HCT116 (cell line): Measurements from ENCODE around the gene SLC9A7. TPM values are rescaled to one million over a fixed set of nuclear protein-coding genes. Genes with fewer than 3 reads are reported as not detected.
A peak's percentile ranks its signal among the peaks of the same experiment; 100 is the strongest.

Source experiments
- ATAC-seq: fragments of 200-7000 bp; cut with Tn5 transposase; 2 replicates; pipeline ENCODE4 v1.9.1; 2020; ENCODE audit warnings: mild to moderate bottlenecking, moderate library complexity
- BruUV-seq: library from RNA; stranded (reverse); fragments of 400-500 nt; replicated peaks from 2 replicates; lab custom pipeline; 2021; lab: Mats Ljungman, UMichigan
- CTCF ChIA-PET: fragments of 300-600 bp; sonication (Branson Sonifier 250); formaldehyde crosslinking; loops from one replicate; lab custom pipeline; 2021; ENCODE audit warnings: antibody characterized with exemption; lab: Charles Lee
- POLR2A ChIA-PET: fragments of 300-600, 350-600 bp; sonication (Branson Sonifier 250); formaldehyde crosslinking; loops from one replicate; lab custom pipeline; 2021; ENCODE audit warnings: antibody characterized with exemption; lab: Charles Lee
- RAD21 ChIA-PET, 2 experiments: fragments of 300-600 bp; sonication (Branson Sonifier 250); formaldehyde crosslinking; loops; one replicate each; lab custom pipeline; 2023; ENCODE audit warnings: low total read pairs in 2 of 2; ENCODE audit not compliant: uncharacterized antibody in 2 of 2, unreplicated experiment in 2 of 2, low non-redundant PET in 1 of 2; lab: Charles Lee
- DNase-seq: peaks from one replicate; pipeline ENCODE4 v3.0.0-alpha.2; 2010; ENCODE audit warnings: low read depth, low spot score
- H2AFZ ChIP-seq: fragments of 200-600 bp; shearing (Covaris generic), sonication (generic); 2 replicates; pipeline ENCODE4 v1.6.1; 2017; ENCODE audit warnings: low read depth, mixed run types, mixed read lengths, antibody characterized with exemption, low read length; ENCODE audit not compliant: poor library complexity, severe bottlenecking
- H3K27ac ChIP-seq: 2 replicates; pipeline ENCODE4 v1.5.1; 2012; ENCODE audit warnings: low read depth, low read length
- H3K27me3 ChIP-seq: fragments of 200-600 bp; sonication (generic); 2 replicates; pipeline ENCODE4 v1.6.1; 2016; ENCODE audit warnings: mixed run types, low read length, mixed read lengths; ENCODE audit not compliant: insufficient read depth
- H3K36me3 ChIP-seq, 2 experiments: fragments of 200-500 bp in 1 of 2; fragments of 200-600 bp in 1 of 2; sonication (Bioruptor generic) in 1 of 2; sonication (generic) in 1 of 2; 2 replicates each; pipeline versions ENCODE4 v1.5.1 to v1.6.1; 2014 to 2016; ENCODE audit warnings: low read length in 2 of 2, inconsistent platforms in 1 of 2, mixed read lengths in 1 of 2, mixed run types in 1 of 2; ENCODE audit not compliant: insufficient read depth in 2 of 2, control insufficient read depth in 1 of 2
- H3K4me1 ChIP-seq, 2 experiments: fragments of 200-600 bp in 1 of 2; sonication (generic) in 1 of 2; 2 replicates each; pipeline versions ENCODE4 v1.5.1 to v1.6.1; 2012 to 2017; ENCODE audit warnings: low read length in 2 of 2, inconsistent platforms in 1 of 2, mild to moderate bottlenecking in 1 of 2, mixed read lengths in 1 of 2, mixed run types in 1 of 2, moderate library complexity in 1 of 2; ENCODE audit not compliant: insufficient read depth in 2 of 2, control insufficient read depth in 1 of 2
- H3K4me2 ChIP-seq: fragments of 200-600 bp; sonication (generic); 2 replicates; pipeline ENCODE4 v1.6.1; 2017; ENCODE audit warnings: mixed run types, low read length, mixed read lengths
- H3K4me3 ChIP-seq, 2 experiments: fragments of 200-600 bp in 1 of 2; sonication (generic) in 1 of 2; replicated peaks in 1 of 2; 2 replicates each; pipeline ENCODE4 v1.5.1; 2011 to 2016; ENCODE audit warnings: low read length in 2 of 2, control low read depth in 1 of 2, low read depth in 1 of 2, mild to moderate bottlenecking in 1 of 2, mixed read lengths in 1 of 2, mixed run types in 1 of 2
- H3K79me2 ChIP-seq: fragments of 200-600 bp; sonication (generic); 2 replicates; pipeline ENCODE4 v1.6.1; 2017; ENCODE audit warnings: mild to moderate bottlenecking, mixed run types, low read length, moderate library complexity, mixed read lengths; ENCODE audit not compliant: insufficient read depth
- H3K9ac ChIP-seq: fragments of 200-600 bp; sonication (generic); 2 replicates; pipeline ENCODE4 v1.6.1; 2016; ENCODE audit warnings: low read length, mixed read lengths
- H3K9me2 ChIP-seq: fragments of 200-600 bp; sonication (generic), shearing (Covaris generic); 2 replicates; pipeline ENCODE4 v1.6.1; 2017; ENCODE audit warnings: mixed run types, mild to moderate bottlenecking, moderate library complexity; ENCODE audit not compliant: insufficient read depth
- H3K9me3 ChIP-seq, 2 experiments: fragments of 200-500 bp in 1 of 2; fragments of 200-600 bp in 1 of 2; sonication (Bioruptor generic) in 1 of 2; sonication (generic) in 1 of 2; 2 replicates each; pipeline ENCODE4 v1.6.1; 2014 to 2017; ENCODE audit warnings: low read length in 2 of 2, mixed read lengths in 2 of 2, inconsistent platforms in 1 of 2, low read depth in 1 of 2, mild to moderate bottlenecking in 1 of 2, mixed run types in 1 of 2, moderate library complexity in 1 of 2; ENCODE audit not compliant: control insufficient read depth in 1 of 2, insufficient read depth in 1 of 2
- H4K20me1 ChIP-seq: fragments of 200-600 bp; sonication (generic), shearing (Covaris generic); 2 replicates; pipeline ENCODE4 v1.6.1; 2017; ENCODE audit warnings: mixed run types, mild to moderate bottlenecking, moderate library complexity; ENCODE audit not compliant: insufficient read depth
- CBX3 ChIP-seq: IDR thresholded peaks from 2 replicates; pipeline ENCODE4 v1.6.1; 2012; ENCODE audit warnings: low read depth
- ELF1 ChIP-seq: IDR thresholded peaks from 2 replicates; pipeline ENCODE4 v1.6.1; 2012; ENCODE audit warnings: low read depth, borderline replicate concordance
- EZH2 ChIP-seq: fragments of 200-600 bp; sonication (generic); IDR thresholded peaks from 2 replicates; pipeline ENCODE4 v1.6.1; 2017; ENCODE audit warnings: antibody characterized with exemption, mixed run types
- EZH2phosphoT487 ChIP-seq: fragments of 200-600 bp; IDR thresholded peaks from 2 replicates; pipeline ENCODE4 v1.6.1; 2018; ENCODE audit warnings: antibody characterized with exemption, borderline replicate concordance
- JUND ChIP-seq: IDR thresholded peaks from 2 replicates; pipeline ENCODE4 v1.6.1; 2012
- POLR2A ChIP-seq: IDR thresholded peaks from 2 replicates; pipeline ENCODE4 v1.7.0; 2011; ENCODE audit warnings: borderline replicate concordance; ENCODE audit not compliant: insufficient read depth, insufficient read length; ENCODE audit errors: extremely low read depth
- RAD21 ChIP-seq: IDR thresholded peaks from 2 replicates; pipeline ENCODE4 v1.6.1; 2012; ENCODE audit warnings: low read depth, mild to moderate bottlenecking
- SIN3A ChIP-seq: IDR thresholded peaks from 2 replicates; pipeline ENCODE4 v1.6.1; 2012; ENCODE audit warnings: low read depth
- SP1 ChIP-seq: IDR thresholded peaks from 2 replicates; pipeline ENCODE4 v1.6.1; 2012; ENCODE audit warnings: low read depth
- SRF ChIP-seq: IDR thresholded peaks from 2 replicates; pipeline ENCODE4 v1.6.1; 2012; ENCODE audit warnings: low read depth
- intact Hi-C: fragments of 100-400 bp; cut with micrococcal nuclease; formaldehyde crosslinking; loops from 2 replicates; pipeline ENCODE4 v1.10.0; 2022
- total RNA-seq: library from RNA; stranded (reverse); gene quantifications from one replicate; pipeline ENCODE4 v1.2.1, GENCODE V29; 2021; ENCODE audit not compliant: unreplicated experiment
- TF ChIP-seq, protein P1 (sequence below), 3 experiments: fragments of 200-600 bp in 1 of 3; sonication (generic) in 1 of 3; IDR thresholded peaks in 2 of 3; conservative IDR thresholded peaks in 1 of 3; 2 replicates each; pipeline ENCODE4 v1.5.1; 2012 to 2017; ENCODE audit warnings: low read depth in 2 of 3, low read length in 2 of 3, antibody characterized with exemption in 1 of 3, borderline replicate concordance in 1 of 3, control low read depth in 1 of 3, mild to moderate bottlenecking in 1 of 3, mixed read lengths in 1 of 3, mixed run types in 1 of 3, moderate library complexity in 1 of 3; ENCODE audit not compliant: insufficient read depth in 1 of 3
- TF ChIP-seq, protein P2 (sequence below): IDR thresholded peaks from 2 replicates; pipeline ENCODE4 v1.6.1; 2012

Gene SLC9A7
- total RNA-seq, 1 experiment from 2014 or later = 18.6 TPM

DNA sequence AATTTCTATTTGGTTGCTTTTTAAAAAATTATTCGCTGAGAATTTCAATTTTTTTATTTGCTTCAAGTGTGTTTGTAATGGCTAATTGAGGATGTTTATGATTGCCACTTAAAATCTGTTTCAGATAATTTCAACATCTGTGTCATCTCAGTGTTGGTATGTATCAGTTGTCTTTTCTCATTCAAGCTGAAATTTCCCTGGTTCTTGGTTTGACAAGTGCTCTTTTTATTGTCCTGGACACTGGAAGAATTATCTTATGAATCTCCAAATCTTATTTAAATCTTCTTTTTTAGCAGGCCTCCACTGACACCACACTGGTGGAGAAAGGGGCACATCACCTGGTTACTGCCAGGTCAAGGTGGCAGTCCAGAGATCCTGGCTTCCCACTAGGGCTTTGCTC lies 163.8 kb downstream of the SLC9A7 start (continued):
- TF ChIP-seq, protein P1, sequence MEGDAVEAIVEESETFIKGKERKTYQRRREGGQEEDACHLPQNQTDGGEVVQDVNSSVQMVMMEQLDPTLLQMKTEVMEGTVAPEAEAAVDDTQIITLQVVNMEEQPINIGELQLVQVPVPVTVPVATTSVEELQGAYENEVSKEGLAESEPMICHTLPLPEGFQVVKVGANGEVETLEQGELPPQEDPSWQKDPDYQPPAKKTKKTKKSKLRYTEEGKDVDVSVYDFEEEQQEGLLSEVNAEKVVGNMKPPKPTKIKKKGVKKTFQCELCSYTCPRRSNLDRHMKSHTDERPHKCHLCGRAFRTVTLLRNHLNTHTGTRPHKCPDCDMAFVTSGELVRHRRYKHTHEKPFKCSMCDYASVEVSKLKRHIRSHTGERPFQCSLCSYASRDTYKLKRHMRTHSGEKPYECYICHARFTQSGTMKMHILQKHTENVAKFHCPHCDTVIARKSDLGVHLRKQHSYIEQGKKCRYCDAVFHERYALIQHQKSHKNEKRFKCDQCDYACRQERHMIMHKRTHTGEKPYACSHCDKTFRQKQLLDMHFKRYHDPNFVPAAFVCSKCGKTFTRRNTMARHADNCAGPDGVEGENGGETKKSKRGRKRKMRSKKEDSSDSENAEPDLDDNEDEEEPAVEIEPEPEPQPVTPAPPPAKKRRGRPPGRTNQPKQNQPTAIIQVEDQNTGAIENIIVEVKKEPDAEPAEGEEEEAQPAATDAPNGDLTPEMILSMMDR (IDR thresholded peaks at IDR 0.05 in 2 of 3, conservative IDR thresholded peaks at IDR 0.05 in 1 of 3; ENCODE audit: borderline replicate concordance in 1 of 3, insufficient read depth in 1 of 3, low read depth in 2 of 3, low read length in 2 of 3) = no peak
- TF ChIP-seq JUND (no peak), EZH2 (no peak), RAD21 (no peak), POLR2A (no peak)
- TF ChIP-seq, protein P2, sequence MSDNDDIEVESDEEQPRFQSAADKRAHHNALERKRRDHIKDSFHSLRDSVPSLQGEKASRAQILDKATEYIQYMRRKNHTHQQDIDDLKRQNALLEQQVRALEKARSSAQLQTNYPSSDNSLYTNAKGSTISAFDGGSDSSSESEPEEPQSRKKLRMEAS = no peak

DNA sequence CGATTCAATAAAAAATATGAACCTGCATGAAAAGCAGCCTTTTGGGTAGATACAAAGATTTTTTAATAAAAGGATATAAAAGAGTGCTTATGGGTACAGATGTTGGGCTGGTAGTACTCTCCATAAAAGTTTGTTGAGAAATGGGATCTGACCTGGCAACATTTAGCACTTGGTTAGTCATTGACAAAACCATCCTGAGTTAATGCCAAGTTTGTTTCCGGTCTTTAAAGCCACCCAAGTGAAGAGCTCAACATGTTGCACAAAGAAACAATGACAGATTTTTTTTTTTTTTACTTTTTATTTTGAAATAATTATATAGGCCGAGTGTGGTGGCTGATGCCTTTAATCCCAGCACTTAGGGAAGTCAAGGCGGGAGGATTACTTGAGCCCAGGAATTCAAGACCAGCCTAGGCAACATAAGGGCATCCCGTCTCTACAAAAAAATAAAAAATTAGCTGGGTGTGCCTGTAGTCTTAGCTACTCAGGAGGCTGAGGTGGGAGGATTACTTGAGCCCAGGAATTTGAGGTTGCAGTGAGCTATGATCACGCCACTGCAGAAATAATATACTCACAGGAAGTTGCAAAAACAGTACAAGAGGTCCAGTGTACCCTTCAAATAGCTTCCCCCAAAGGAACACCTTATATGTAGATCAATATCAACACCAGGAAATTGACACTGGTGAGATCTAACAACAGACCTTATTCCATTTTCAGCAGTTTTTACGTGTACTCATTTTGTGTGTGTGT lies 168.8 kb downstream of the SLC9A7 start:
- BruUV-seq = no TSS peak
- H3K27ac ChIP-seq = peak overlapping the region; percentile 82
- peaks cover 44 to 58% of the 10 kb centered on the region in 2 experiments for H3K4me1 ChIP-seq
- intact Hi-C loops = no loop called here
- H2AFZ ChIP-seq = no peak overlapping the region
- no peaks in the 10 kb centered on the region for H3K36me3 ChIP-seq
- H3K9me3 ChIP-seq = no peaks in the 10 kb centered on the region
- ChIA-PET RAD21 (no interaction called here), CTCF (no interaction called here), POLR2A (interaction anchor here (0.5 kb wide), 1 partner anchor 115 kb away, joined by 3 read pairs; no protein-coding TSS in a partner anchor)
- H3K4me2 ChIP-seq = peak overlapping the region; percentile 50
- peaks cover 27% of the 10 kb centered on the region for H3K79me2 ChIP-seq
- no peak overlapping the region for H3K9ac ChIP-seq
- H3K27me3 ChIP-seq = no peaks in the 10 kb centered on the region
- DNase-seq (no peak), ATAC-seq (peak; percentile 49)
- no peaks in the 10 kb centered on the region for H4K20me1 ChIP-seq
- TF ChIP-seq SIN3A (no peak), EZH2phosphoT487 (no peak), EZH2 (no peak), CBX3 (no peak), SRF (no peak), ELF1 (no peak), JUND (no peak), POLR2A (no peak), SP1 (no peak)
- TF ChIP-seq, protein P1 (IDR thresholded peaks at IDR 0.05 in 2 of 3, conservative IDR thresholded peaks at IDR 0.05 in 1 of 3; ENCODE audit: borderline replicate concordance in 1 of 3, insufficient read depth in 1 of 3, low read depth in 2 of 3, low read length in 2 of 3) = no peak
- no peaks in the 10 kb centered on the region for H3K9me2 ChIP-seq
- no peak overlapping the region for H3K4me3 ChIP-seq
